Neural cell (in vitro differentiated cells): ENCODE measurements around the gene PTPRD. TPM values are rescaled to one million over a fixed set of nuclear protein-coding genes. Genes with fewer than 3 reads are reported as not detected.

Experiments used
- H2AFZ ChIP-seq: fragments of 200-600, 300-800 bp; sonication (generic), shearing (Covaris generic); 2 replicates; pipeline ENCODE4 v1.6.0; 2014; ENCODE audit warnings: low read depth, mild to moderate bottlenecking, antibody characterized with exemption, low read length, moderate library complexity
- H3F3A ChIP-seq: fragments of 200-600 bp; shearing (Covaris generic); 2 replicates; pipeline ENCODE4 v1.6.1; 2016; ENCODE audit warnings: mild to moderate bottlenecking, moderate library complexity, mixed read lengths, antibody characterized with exemption, low read length; ENCODE audit not compliant: insufficient read depth, poor library complexity, severe bottlenecking
- H3K27ac ChIP-seq: fragments of 200-600, 300-800 bp; sonication (generic), shearing (Covaris generic); 2 replicates; pipeline ENCODE4 v1.5.1; 2014; ENCODE audit warnings: mild to moderate bottlenecking, low read length, moderate library complexity
- H3K27me3 ChIP-seq: fragments of 300-800, 200-600 bp; sonication (generic), shearing (Covaris generic); 2 replicates; pipeline ENCODE4 v1.6.0; 2014; ENCODE audit warnings: mild to moderate bottlenecking, low read depth, low read length, moderate library complexity; ENCODE audit not compliant: insufficient read depth
- H3K36me3 ChIP-seq: fragments of 300-800, 200-600 bp; sonication (generic), shearing (Covaris generic); 2 replicates; pipeline ENCODE4 v1.5.1; 2014; ENCODE audit warnings: mild to moderate bottlenecking, antibody characterized with exemption, low read length, moderate library complexity; ENCODE audit not compliant: insufficient read depth
- H3K4me2 ChIP-seq: fragments of 300-800, 200-600 bp; sonication (generic), shearing (Covaris generic); 2 replicates; pipeline ENCODE4 v1.6.0; 2014; ENCODE audit warnings: mild to moderate bottlenecking, low read length
- H3K4me3 ChIP-seq: fragments of 300-800, 200-600 bp; sonication (generic), shearing (Covaris generic); 2 replicates; pipeline ENCODE4 v1.5.1; 2014; ENCODE audit warnings: mild to moderate bottlenecking, low read length, moderate library complexity
- H3K79me2 ChIP-seq: fragments of 200-600 bp; shearing (Covaris generic); replicated peaks from 2 replicates; pipeline ENCODE4 v1.6.0; 2014; ENCODE audit warnings: mild to moderate bottlenecking, low read length, moderate library complexity; ENCODE audit not compliant: insufficient read depth
- H3K9ac ChIP-seq: fragments of 300-800, 200-600 bp; sonication (generic), shearing (Covaris generic); 2 replicates; pipeline ENCODE4 v1.6.1; 2016; ENCODE audit warnings: mild to moderate bottlenecking, low read length, mixed read lengths
- H3K9me2 ChIP-seq: fragments of 200-600 bp; shearing (Covaris generic); 2 replicates; pipeline ENCODE4 v1.6.1; 2016; ENCODE audit warnings: mild to moderate bottlenecking, low read length, mixed read lengths; ENCODE audit not compliant: insufficient read depth
- H3K9me3 ChIP-seq: fragments of 200-600, 300-800 bp; sonication (generic), shearing (Covaris generic); 2 replicates; pipeline ENCODE4 v1.6.1; 2016; ENCODE audit warnings: mild to moderate bottlenecking, mixed run types, low read length, moderate library complexity, mixed read lengths
- H4K20me1 ChIP-seq: fragments of 200-600 bp; shearing (Covaris generic); 2 replicates; pipeline ENCODE4 v1.6.1; 2016; ENCODE audit warnings: mild to moderate bottlenecking, mixed run types; ENCODE audit not compliant: insufficient read depth
- CTCF ChIP-seq: fragments of 450-650 bp; IDR thresholded peaks from 2 replicates; pipeline ENCODE4 v1.5.1; 2014; ENCODE audit warnings: antibody characterized with exemption, mild to moderate bottlenecking, moderate library complexity; ENCODE audit not compliant: poor library complexity, severe bottlenecking
- EP300 ChIP-seq: fragments of 450-650 bp; conservative IDR thresholded peaks from 2 replicates; pipeline ENCODE4 v1.6.1; 2014; ENCODE audit warnings: antibody characterized with exemption, mild to moderate bottlenecking, moderate library complexity; ENCODE audit not compliant: poor library complexity, severe bottlenecking
- EZH2 ChIP-seq: fragments of 200-600, 300-800 bp; shearing (Covaris generic), sonication (generic); IDR thresholded peaks from 2 replicates; pipeline ENCODE4 v1.6.1; 2014; ENCODE audit warnings: antibody characterized with exemption, low read length, borderline replicate concordance, mild to moderate bottlenecking; ENCODE audit not compliant: insufficient read depth, poor library complexity, severe bottlenecking
- MXI1 ChIP-seq: fragments of 450-650 bp; conservative IDR thresholded peaks from 2 replicates; pipeline ENCODE4 v1.6.1; 2014; ENCODE audit warnings: antibody characterized with exemption, mild to moderate bottlenecking; ENCODE audit not compliant: poor library complexity, severe bottlenecking
- POLR2AphosphoS5 ChIP-seq: IDR thresholded peaks from 2 replicates; pipeline ENCODE4 v1.6.1; 2012
- RAD21 ChIP-seq: fragments of 450-650 bp; conservative IDR thresholded peaks from 2 replicates; pipeline ENCODE4 v1.6.1; 2014; ENCODE audit warnings: antibody characterized with exemption, mild to moderate bottlenecking, moderate library complexity
- REST ChIP-seq: IDR thresholded peaks from 2 replicates; pipeline ENCODE4 v1.6.1; 2012; ENCODE audit warnings: borderline replicate concordance
- SMC3 ChIP-seq: fragments of 450-650 bp; conservative IDR thresholded peaks from 2 replicates; pipeline ENCODE4 v1.6.1; 2014; ENCODE audit warnings: antibody characterized with exemption, mild to moderate bottlenecking, moderate library complexity; ENCODE audit not compliant: poor library complexity
- TAF1 ChIP-seq: IDR thresholded peaks from 2 replicates; pipeline ENCODE4 v1.6.1; 2012; ENCODE audit warnings: low read depth
- polyA plus RNA-seq: library from polyadenylated mRNA; depleted of rRNA; stranded (reverse); fragments of >200 nt; gene quantifications from 2 replicates; pipeline ENCODE4 v1.2.3, GENCODE V29; 2014

The PTPRD gene
- polyA plus RNA-seq, 1 donor from 2014 or later, result 143 TPM

- H3F3A ChIP-seq, result no peaks in the 10 kb centered on the region
- H3K4me2 ChIP-seq, result no peak overlapping the region
- H3K4me3 ChIP-seq, result no peak overlapping the region
- H3K27me3 ChIP-seq, result no peaks in the 10 kb centered on the region
- no peaks in the 10 kb centered on the region for H3K36me3 ChIP-seq
- no peaks in the 10 kb centered on the region for H3K9me2 ChIP-seq
- no peaks in the 10 kb centered on the region for H4K20me1 ChIP-seq
- no peaks in the 10 kb centered on the region for H3K9me3 ChIP-seq
- H2AFZ ChIP-seq, result no peak overlapping the region
- TF ChIP-seq CTCF (no peak), RAD21 (no peak), EP300 (no peak), EZH2 (no peak), REST (no peak), TAF1 (no peak), POLR2AphosphoS5 (no peak), MXI1 (no peak), SMC3 (no peak)
- H3K27ac ChIP-seq, result no peak overlapping the region
- H3K9ac ChIP-seq, result no peak overlapping the region
- no peaks in the 10 kb centered on the region for H3K79me2 ChIP-seq
Observed at GRCh38 chr9:8887369-8887768, 1725.4 kb downstream of the PTPRD start.

GRCh38 chr9:8883321-8883720 lies 1729.5 kb downstream of the PTPRD start:
- Histone ChIP-seq H3K9ac (no peak overlapping the region), H4K20me1 (no peaks in the 10 kb centered on the region), H3K27me3 (no peaks in the 10 kb centered on the region), H2AFZ (no peak overlapping the region), H3K9me2 (no peaks in the 10 kb centered on the region), H3F3A (no peaks in the 10 kb centered on the region), H3K36me3 (no peaks in the 10 kb centered on the region), H3K4me2 (no peak overlapping the region), H3K4me3 (no peak overlapping the region), H3K27ac (no peak overlapping the region), H3K79me2 (no peaks in the 10 kb centered on the region), H3K9me3 (no peaks in the 10 kb centered on the region)
- no peak for TF ChIP-seq TAF1

- Histone ChIP-seq H4K20me1 (no peaks in the 10 kb centered on the region), H3K9me2 (no peaks in the 10 kb centered on the region), H3K36me3 (no peaks in the 10 kb centered on the region), H3K27ac (no peak overlapping the region), H3F3A (no peaks in the 10 kb centered on the region), H3K9me3 (no peaks in the 10 kb centered on the region), H2AFZ (no peak overlapping the region), H3K27me3 (no peaks in the 10 kb centered on the region), H3K4me3 (no peak overlapping the region), H3K79me2 (no peaks in the 10 kb centered on the region), H3K4me2 (no peak overlapping the region), H3K9ac (no peak overlapping the region)
- TF ChIP-seq CTCF, result no peak
- no peak for TF ChIP-seq SMC3
- no peak for TF ChIP-seq TAF1
- TF ChIP-seq MXI1, result no peak
Observed at GRCh38 chr9:8880060-8880459, 1732.7 kb downstream of the PTPRD start.
